ENCODE results near the gene GRM8.

The GRM8 gene

GRCh38 chr7:127146746-127147536 is 105.8 kb downstream of the GRM8 start:
- no peak for DNase-seq

GRCh38 chr7:127137146-127137545 is 115.6 kb downstream of the GRM8 start:
- no peak for DNase-seq

- DNase-seq = no peak
Measured at GRCh38 chr7:127135871-127136485, 116.8 kb downstream of the GRM8 start.

- no peak for DNase-seq
Measured at GRCh38 chr7:127123220-127123619, 129.5 kb downstream of the GRM8 start.

GRCh38 chr7:127119517-127119916 is 133.2 kb downstream of the GRM8 start:
- DNase-seq = no peak

- DNase-seq = no peak
Measured at GRCh38 chr7:127114742-127115265, 137.9 kb downstream of the GRM8 start.

GRCh38 chr7:127107601-127108007 is 145.1 kb downstream of the GRM8 start:
- DNase-seq = peak in 1 of 2 experiments; percentile 50

- no peak for DNase-seq
Measured at GRCh38 chr7:127093340-127093739, 159.4 kb downstream of the GRM8 start.

GRCh38 chr7:127091620-127092019 is 161.1 kb downstream of the GRM8 start:
- no peak for DNase-seq

GRCh38 chr7:127089146-127089545 is 163.6 kb downstream of the GRM8 start:
- DNase-seq = no peak

- no peak for DNase-seq
Measured at GRCh38 chr7:127081539-127081938, 171.2 kb downstream of the GRM8 start.

GRCh38 chr7:127080576-127080975 is 172.2 kb downstream of the GRM8 start:
- no peak for DNase-seq

GRCh38 chr7:127066974-127067373 is 185.8 kb downstream of the GRM8 start:
- DNase-seq = no peak

- no peak for DNase-seq
Measured at GRCh38 chr7:127059475-127059874, 193.3 kb downstream of the GRM8 start.

- no peak for DNase-seq
Measured at GRCh38 chr7:127057918-127058317, 194.8 kb downstream of the GRM8 start.

GRCh38 chr7:127056202-127056601 is 196.5 kb downstream of the GRM8 start:
- DNase-seq = no peak

- no peak for DNase-seq
Measured at GRCh38 chr7:127047521-127047920, 205.2 kb downstream of the GRM8 start.

- no peak for DNase-seq
Measured at GRCh38 chr7:127041689-127042452, 210.9 kb downstream of the GRM8 start.

- DNase-seq = no peak
Measured at GRCh38 chr7:127040042-127040441, 212.7 kb downstream of the GRM8 start.

GRCh38 chr7:127039541-127039940 is 213.2 kb downstream of the GRM8 start:
- no peak for DNase-seq

- DNase-seq = no peak
Measured at GRCh38 chr7:127035203-127035849, 217.4 kb downstream of the GRM8 start.

GRCh38 chr7:127034186-127034806 is 218.4 kb downstream of the GRM8 start:
- DNase-seq = no peak

GRCh38 chr7:127029823-127030222 is 222.9 kb downstream of the GRM8 start:
- DNase-seq = no peak

All from SW 1271 (cell line).